K562 (cell line): ENCODE data around the gene SPEG. TPM values are rescaled to one million over a fixed set of nuclear protein-coding genes. Genes with fewer than 3 reads are reported as not detected.

Experiments
- CXXC5 ChIP-seq: fragments of 250-450 bp; sonication (Bioruptor Pico); IDR thresholded peaks from 2 replicates; pipeline ENCODE4 v1.8.0; 2022; ENCODE audit warnings: inconsistent platforms, mild to moderate bottlenecking, moderate library complexity
- HNRNPL ChIP-seq: fragments of 200-400 bp; formaldehyde crosslinking; IDR thresholded peaks from 2 replicates; pipeline ENCODE4 v1.6.1; 2017; ENCODE audit warnings: low read depth, mild to moderate bottlenecking, low read length
- POLR2A ChIP-seq: fragments of 450-650 bp; conservative IDR thresholded peaks from 2 replicates; pipeline ENCODE4 v1.6.1; 2016
- TAF9B ChIP-seq: fragments of 450-650 bp; IDR thresholded peaks from 2 replicates; pipeline ENCODE4 v1.6.1; 2018; ENCODE audit warnings: mild to moderate bottlenecking; ENCODE audit not compliant: partially characterized antibody
- polyA plus RNA-seq, 8 experiments: library from polyadenylated mRNA; depleted of rRNA in 4 of 8; stranded (reverse) in 5 of 8; unstranded in 3 of 8; fragments of >200 nt; fragmentation: Nextera tagmentation in 2 of 8; fragmentation: Illumina TruSeq in 1 of 8; extraction: Ambion mirVana in 2 of 8; extraction: Trizol in 1 of 8; gene quantifications; 2 replicates each; pipeline versions ENCODE4 v1.2.1 to v1.2.3, GENCODE V29; 2011 to 2014; ENCODE audit warnings: inconsistent platforms in 1 of 8, missing spikeins in 1 of 8
- total RNA-seq, 7 experiments: library from RNA; depleted of rRNA in 6 of 7; stranded (reverse); fragments of >200 nt in 6 of 7; fragmentation: Illumina TruSeq in 2 of 7; extraction: Trizol in 2 of 7; gene quantifications; 2 replicates each; pipeline versions ENCODE4 v1.2.1 to v1.2.3, GENCODE V29; 2011 to 2021; ENCODE audit warnings: low replicate concordance in 1 of 7
- TF ChIP-seq, protein P1 (sequence below): sonication (generic); formaldehyde crosslinking; IDR thresholded peaks from 2 replicates; pipeline ENCODE4 v1.8.0; 2022; ENCODE audit warnings: missing genetic modification reagents, mild to moderate bottlenecking, borderline replicate concordance
- TF ChIP-seq, protein P2 (sequence below), 2 experiments: IDR thresholded peaks; 2 replicates each; pipeline ENCODE4 v1.6.1; 2012; ENCODE audit warnings: improper control_type of control experiment in 2 of 2, low read depth in 2 of 2, low read length in 2 of 2, borderline replicate concordance in 1 of 2
- TF ChIP-seq, protein P3 (sequence below): IDR thresholded peaks from 3 replicates; pipeline ENCODE4 v1.6.1; 2011; ENCODE audit warnings: borderline replicate concordance, mild to moderate bottlenecking, moderate library complexity; ENCODE audit not compliant: insufficient read length; ENCODE audit errors: extremely low read depth
- TF ChIP-seq, protein P4 (sequence below): fragments of 250-450 bp; sonication (Bioruptor Pico); IDR thresholded peaks from 2 replicates; pipeline ENCODE4 v1.9.0; 2021; ENCODE audit warnings: mild to moderate bottlenecking
- TF ChIP-seq, protein P5 (sequence below): fragments of 250-450 bp; sonication (Bioruptor Pico); IDR thresholded peaks from 2 replicates; pipeline ENCODE4 v1.8.0; 2022; ENCODE audit warnings: inconsistent platforms, mild to moderate bottlenecking, moderate library complexity, borderline replicate concordance
- TF ChIP-seq, protein P6 (sequence below): sonication (generic); formaldehyde crosslinking; IDR thresholded peaks from 2 replicates; pipeline ENCODE4 v1.8.0; 2022; ENCODE audit warnings: missing genetic modification reagents, mild to moderate bottlenecking, moderate library complexity, borderline replicate concordance
- TF ChIP-seq, protein P7 (sequence below), 3 experiments: IDR thresholded peaks in 2 of 3; conservative IDR thresholded peaks in 1 of 3; 2 replicates each; pipeline ENCODE4 v1.5.1; 2011 to 2012; ENCODE audit warnings: low read length in 3 of 3, mild to moderate bottlenecking in 3 of 3, control low read depth in 2 of 3, improper control_type of control experiment in 1 of 3, inconsistent platforms in 1 of 3, low read depth in 1 of 3, mixed read lengths in 1 of 3, moderate library complexity in 1 of 3; ENCODE audit not compliant: insufficient read depth in 2 of 3

Gene SPEG
- total and polyA plus RNA-seq, 9 of the 15 experiments (the other 6 are each of a cell fraction or from before 2014, with no cell fraction given) = 0.49 to 8.7 (median 3.0) TPM

DNA sequence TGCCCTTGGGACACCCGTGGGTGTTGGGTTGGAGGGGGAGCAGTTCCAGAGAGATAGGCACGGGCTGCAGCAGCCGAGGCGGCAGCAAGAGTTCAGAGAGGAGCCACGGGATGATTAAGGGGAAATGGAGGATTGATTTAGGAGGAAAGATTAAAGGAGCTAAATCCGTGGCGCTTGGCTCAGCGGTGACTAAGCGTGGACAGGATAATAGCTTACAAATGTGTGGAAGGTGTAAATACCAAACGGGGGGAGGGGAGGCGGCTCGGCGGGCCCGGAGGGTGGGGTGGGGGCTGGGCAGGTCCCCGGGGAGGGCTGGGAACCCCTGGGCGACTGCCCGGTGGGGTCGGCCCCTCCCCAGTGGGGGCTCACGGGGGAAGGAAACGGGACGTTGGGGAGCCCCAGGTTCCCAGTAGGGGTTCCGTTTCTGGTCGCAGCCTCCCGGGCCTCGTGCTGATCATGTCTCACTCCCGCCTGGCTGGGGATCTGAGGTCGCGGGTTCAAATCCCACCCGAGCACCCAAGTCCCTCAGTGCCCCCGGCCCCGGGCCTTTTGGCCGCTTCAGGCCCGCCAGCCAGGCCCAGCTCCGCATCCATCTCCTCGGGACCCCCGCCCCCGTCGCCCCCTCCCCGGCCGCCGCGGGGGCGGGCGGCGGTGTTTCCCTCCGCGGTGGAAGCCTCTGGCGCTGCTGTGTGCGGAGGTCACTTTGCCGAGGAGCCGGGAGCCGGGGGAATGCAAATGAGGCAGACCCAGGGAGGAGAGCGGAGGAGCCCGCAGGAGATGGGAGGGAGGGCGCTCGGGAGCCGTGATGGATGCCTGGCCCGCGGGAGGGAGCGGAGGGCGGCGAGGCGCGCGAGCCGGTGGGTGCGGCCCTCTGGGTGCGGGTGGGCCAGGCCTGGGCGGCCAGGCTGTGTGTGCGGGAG, 87.7 kb downstream of the SPEG start (continued):
- TF ChIP-seq, protein P1, sequence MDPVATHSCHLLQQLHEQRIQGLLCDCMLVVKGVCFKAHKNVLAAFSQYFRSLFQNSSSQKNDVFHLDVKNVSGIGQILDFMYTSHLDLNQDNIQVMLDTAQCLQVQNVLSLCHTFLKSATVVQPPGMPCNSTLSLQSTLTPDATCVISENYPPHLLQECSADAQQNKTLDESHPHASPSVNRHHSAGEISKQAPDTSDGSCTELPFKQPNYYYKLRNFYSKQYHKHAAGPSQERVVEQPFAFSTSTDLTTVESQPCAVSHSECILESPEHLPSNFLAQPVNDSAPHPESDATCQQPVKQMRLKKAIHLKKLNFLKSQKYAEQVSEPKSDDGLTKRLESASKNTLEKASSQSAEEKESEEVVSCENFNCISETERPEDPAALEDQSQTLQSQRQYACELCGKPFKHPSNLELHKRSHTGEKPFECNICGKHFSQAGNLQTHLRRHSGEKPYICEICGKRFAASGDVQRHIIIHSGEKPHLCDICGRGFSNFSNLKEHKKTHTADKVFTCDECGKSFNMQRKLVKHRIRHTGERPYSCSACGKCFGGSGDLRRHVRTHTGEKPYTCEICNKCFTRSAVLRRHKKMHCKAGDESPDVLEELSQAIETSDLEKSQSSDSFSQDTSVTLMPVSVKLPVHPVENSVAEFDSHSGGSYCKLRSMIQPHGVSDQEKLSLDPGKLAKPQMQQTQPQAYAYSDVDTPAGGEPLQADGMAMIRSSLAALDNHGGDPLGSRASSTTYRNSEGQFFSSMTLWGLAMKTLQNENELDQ (CRISPR knock-in tag) = no peak
- TF ChIP-seq, protein P2, sequence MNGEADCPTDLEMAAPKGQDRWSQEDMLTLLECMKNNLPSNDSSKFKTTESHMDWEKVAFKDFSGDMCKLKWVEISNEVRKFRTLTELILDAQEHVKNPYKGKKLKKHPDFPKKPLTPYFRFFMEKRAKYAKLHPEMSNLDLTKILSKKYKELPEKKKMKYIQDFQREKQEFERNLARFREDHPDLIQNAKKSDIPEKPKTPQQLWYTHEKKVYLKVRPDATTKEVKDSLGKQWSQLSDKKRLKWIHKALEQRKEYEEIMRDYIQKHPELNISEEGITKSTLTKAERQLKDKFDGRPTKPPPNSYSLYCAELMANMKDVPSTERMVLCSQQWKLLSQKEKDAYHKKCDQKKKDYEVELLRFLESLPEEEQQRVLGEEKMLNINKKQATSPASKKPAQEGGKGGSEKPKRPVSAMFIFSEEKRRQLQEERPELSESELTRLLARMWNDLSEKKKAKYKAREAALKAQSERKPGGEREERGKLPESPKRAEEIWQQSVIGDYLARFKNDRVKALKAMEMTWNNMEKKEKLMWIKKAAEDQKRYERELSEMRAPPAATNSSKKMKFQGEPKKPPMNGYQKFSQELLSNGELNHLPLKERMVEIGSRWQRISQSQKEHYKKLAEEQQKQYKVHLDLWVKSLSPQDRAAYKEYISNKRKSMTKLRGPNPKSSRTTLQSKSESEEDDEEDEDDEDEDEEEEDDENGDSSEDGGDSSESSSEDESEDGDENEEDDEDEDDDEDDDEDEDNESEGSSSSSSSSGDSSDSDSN (IDR thresholded peaks at IDR 0.05; ENCODE audit: borderline replicate concordance in 1 of 2, low read depth in 2 of 2, low read length in 2 of 2) = peak; percentile 35 to 78; a peak in 3 of 4 replicates
- TF ChIP-seq, protein P3, sequence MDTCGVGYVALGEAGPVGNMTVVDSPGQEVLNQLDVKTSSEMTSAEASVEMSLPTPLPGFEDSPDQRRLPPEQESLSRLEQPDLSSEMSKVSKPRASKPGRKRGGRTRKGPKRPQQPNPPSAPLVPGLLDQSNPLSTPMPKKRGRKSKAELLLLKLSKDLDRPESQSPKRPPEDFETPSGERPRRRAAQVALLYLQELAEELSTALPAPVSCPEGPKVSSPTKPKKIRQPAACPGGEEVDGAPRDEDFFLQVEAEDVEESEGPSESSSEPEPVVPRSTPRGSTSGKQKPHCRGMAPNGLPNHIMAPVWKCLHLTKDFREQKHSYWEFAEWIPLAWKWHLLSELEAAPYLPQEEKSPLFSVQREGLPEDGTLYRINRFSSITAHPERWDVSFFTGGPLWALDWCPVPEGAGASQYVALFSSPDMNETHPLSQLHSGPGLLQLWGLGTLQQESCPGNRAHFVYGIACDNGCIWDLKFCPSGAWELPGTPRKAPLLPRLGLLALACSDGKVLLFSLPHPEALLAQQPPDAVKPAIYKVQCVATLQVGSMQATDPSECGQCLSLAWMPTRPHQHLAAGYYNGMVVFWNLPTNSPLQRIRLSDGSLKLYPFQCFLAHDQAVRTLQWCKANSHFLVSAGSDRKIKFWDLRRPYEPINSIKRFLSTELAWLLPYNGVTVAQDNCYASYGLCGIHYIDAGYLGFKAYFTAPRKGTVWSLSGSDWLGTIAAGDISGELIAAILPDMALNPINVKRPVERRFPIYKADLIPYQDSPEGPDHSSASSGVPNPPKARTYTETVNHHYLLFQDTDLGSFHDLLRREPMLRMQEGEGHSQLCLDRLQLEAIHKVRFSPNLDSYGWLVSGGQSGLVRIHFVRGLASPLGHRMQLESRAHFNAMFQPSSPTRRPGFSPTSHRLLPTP = peak; percentile 67
- peak; percentile 18; the same call in 1 of the 2 replicates for TF ChIP-seq CXXC5 (CRISPR knock-in tag)
- TF ChIP-seq TAF9B = peak; percentile 27
- TF ChIP-seq HNRNPL = no peak
- TF ChIP-seq, protein P4, sequence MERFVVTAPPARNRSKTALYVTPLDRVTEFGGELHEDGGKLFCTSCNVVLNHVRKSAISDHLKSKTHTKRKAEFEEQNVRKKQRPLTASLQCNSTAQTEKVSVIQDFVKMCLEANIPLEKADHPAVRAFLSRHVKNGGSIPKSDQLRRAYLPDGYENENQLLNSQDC (CRISPR knock-in tag) = no peak
- TF ChIP-seq, protein P5, sequence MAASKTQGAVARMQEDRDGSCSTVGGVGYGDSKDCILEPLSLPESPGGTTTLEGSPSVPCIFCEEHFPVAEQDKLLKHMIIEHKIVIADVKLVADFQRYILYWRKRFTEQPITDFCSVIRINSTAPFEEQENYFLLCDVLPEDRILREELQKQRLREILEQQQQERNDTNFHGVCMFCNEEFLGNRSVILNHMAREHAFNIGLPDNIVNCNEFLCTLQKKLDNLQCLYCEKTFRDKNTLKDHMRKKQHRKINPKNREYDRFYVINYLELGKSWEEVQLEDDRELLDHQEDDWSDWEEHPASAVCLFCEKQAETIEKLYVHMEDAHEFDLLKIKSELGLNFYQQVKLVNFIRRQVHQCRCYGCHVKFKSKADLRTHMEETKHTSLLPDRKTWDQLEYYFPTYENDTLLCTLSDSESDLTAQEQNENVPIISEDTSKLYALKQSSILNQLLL = no peak
- TF ChIP-seq, protein P6, sequence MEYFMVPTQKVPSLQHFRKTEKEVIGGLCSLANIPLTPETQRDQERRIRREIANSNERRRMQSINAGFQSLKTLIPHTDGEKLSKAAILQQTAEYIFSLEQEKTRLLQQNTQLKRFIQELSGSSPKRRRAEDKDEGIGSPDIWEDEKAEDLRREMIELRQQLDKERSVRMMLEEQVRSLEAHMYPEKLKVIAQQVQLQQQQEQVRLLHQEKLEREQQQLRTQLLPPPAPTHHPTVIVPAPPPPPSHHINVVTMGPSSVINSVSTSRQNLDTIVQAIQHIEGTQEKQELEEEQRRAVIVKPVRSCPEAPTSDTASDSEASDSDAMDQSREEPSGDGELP (CRISPR knock-in tag) = no peak
- TF ChIP-seq, protein P7, sequence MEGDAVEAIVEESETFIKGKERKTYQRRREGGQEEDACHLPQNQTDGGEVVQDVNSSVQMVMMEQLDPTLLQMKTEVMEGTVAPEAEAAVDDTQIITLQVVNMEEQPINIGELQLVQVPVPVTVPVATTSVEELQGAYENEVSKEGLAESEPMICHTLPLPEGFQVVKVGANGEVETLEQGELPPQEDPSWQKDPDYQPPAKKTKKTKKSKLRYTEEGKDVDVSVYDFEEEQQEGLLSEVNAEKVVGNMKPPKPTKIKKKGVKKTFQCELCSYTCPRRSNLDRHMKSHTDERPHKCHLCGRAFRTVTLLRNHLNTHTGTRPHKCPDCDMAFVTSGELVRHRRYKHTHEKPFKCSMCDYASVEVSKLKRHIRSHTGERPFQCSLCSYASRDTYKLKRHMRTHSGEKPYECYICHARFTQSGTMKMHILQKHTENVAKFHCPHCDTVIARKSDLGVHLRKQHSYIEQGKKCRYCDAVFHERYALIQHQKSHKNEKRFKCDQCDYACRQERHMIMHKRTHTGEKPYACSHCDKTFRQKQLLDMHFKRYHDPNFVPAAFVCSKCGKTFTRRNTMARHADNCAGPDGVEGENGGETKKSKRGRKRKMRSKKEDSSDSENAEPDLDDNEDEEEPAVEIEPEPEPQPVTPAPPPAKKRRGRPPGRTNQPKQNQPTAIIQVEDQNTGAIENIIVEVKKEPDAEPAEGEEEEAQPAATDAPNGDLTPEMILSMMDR (IDR thresholded peaks at IDR 0.05 in 2 of 3, conservative IDR thresholded peaks at IDR 0.05 in 1 of 3; ENCODE audit: insufficient read depth in 2 of 3, low read depth in 1 of 3, low read length in 3 of 3) = no peak
- TF ChIP-seq POLR2A = 0 out of 2 replicates have a peak, but pooled peaks have one; percentile 23
